ENCODE measurements around the gene MIA2. TPM values are rescaled to one million over a fixed set of nuclear protein-coding genes. Genes with fewer than 3 reads are reported as not detected.

The MIA2 gene
- polyA plus RNA-seq, 1 of the 3 experiments (the other 2 are of a cell fraction), result 2.6 TPM

- no peak for TF ChIP-seq USF2 (IDR thresholded peaks at IDR 0.05; ENCODE audit: borderline replicate concordance, low read depth, low read length)
- TF ChIP-seq MXI1 (IDR thresholded peaks at IDR 0.05; ENCODE audit: low read depth, low read length), result no peak
- no peak for TF ChIP-seq NRF1 (IDR thresholded peaks at IDR 0.05; ENCODE audit: low read depth, low read length)
Measured at GRCh38 chr14:39423793-39424192, 190.1 kb downstream of the MIA2 start (continued).

DNA sequence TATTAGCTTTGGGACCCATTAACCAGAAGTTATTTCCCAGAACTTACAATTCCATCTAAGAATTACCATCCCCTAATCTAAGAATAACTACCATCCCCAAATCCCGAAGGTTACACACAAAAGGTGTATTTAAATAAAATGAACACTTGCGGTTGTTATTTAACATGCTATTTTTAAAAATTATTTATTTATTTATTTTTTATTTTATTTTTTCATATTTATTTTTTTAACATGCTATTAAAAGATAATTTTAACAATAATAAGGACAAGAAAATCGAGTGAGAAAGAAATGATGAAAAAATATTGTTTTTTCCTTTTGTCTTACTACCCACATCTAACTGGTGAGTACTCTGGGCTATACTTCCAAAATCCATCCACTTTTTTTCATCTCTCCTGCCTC lies 192.2 kb downstream of the MIA2 start:
- TF ChIP-seq TEAD4 (IDR thresholded peaks at IDR 0.05; ENCODE audit: borderline replicate concordance, insufficient read depth) (no peak), JUND (IDR thresholded peaks at IDR 0.05) (no peak), RFX5 (IDR thresholded peaks at IDR 0.05; ENCODE audit: low read length) (no peak), FOXM1 (IDR thresholded peaks at IDR 0.05; ENCODE audit: low read depth) (no peak), MEF2A (IDR thresholded peaks at IDR 0.05; ENCODE audit: borderline replicate concordance, low read depth) (no peak), ELF1 (IDR thresholded peaks at IDR 0.05) (no peak), GABPA (IDR thresholded peaks at IDR 0.05; ENCODE audit: low read depth) (no peak), ZBTB33 (IDR thresholded peaks at IDR 0.05; ENCODE audit: borderline replicate concordance, low read depth) (no peak)
- TF ChIP-seq, protein P1, sequence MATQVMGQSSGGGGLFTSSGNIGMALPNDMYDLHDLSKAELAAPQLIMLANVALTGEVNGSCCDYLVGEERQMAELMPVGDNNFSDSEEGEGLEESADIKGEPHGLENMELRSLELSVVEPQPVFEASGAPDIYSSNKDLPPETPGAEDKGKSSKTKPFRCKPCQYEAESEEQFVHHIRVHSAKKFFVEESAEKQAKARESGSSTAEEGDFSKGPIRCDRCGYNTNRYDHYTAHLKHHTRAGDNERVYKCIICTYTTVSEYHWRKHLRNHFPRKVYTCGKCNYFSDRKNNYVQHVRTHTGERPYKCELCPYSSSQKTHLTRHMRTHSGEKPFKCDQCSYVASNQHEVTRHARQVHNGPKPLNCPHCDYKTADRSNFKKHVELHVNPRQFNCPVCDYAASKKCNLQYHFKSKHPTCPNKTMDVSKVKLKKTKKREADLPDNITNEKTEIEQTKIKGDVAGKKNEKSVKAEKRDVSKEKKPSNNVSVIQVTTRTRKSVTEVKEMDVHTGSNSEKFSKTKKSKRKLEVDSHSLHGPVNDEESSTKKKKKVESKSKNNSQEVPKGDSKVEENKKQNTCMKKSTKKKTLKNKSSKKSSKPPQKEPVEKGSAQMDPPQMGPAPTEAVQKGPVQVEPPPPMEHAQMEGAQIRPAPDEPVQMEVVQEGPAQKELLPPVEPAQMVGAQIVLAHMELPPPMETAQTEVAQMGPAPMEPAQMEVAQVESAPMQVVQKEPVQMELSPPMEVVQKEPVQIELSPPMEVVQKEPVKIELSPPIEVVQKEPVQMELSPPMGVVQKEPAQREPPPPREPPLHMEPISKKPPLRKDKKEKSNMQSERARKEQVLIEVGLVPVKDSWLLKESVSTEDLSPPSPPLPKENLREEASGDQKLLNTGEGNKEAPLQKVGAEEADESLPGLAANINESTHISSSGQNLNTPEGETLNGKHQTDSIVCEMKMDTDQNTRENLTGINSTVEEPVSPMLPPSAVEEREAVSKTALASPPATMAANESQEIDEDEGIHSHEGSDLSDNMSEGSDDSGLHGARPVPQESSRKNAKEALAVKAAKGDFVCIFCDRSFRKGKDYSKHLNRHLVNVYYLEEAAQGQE (IDR thresholded peaks at IDR 0.05; ENCODE audit: low read depth, low read length), result no peak
- Histone ChIP-seq H3F3A (replicated peaks; ENCODE audit: insufficient read depth) (peaks cover 3% of the 10 kb centered on the region), H3K4me2 (no peak overlapping the region), H3K4me1 (ENCODE audit: control insufficient read depth in 1 of 2, insufficient read depth in 2 of 2, low read depth in 1 of 2, low read length in 1 of 2) (peaks cover 0 to 7% of the 10 kb centered on the region in 2 experiments; a peak in 2 of 4 replicates), H3K4me3 (ENCODE audit: low read depth in 2 of 2, low read length in 1 of 2) (no peak overlapping the region), H3K79me2 (ENCODE audit: insufficient read depth) (peaks cover 63% of the 10 kb centered on the region), H3K9me2 (no peaks in the 10 kb centered on the region), H4K20me1 (ENCODE audit: insufficient read depth) (no peaks in the 10 kb centered on the region; the same call in 1 of the 2 replicates), H3K27me3 (ENCODE audit: insufficient read depth) (no peaks in the 10 kb centered on the region), H3K27ac (ENCODE audit: low read depth in 2 of 2, low read length in 1 of 2) (no peak overlapping the region), H2AFZ (ENCODE audit: low read depth) (no peak overlapping the region), H3K9ac (no peak overlapping the region), H3K36me3 (replicated peaks in 1 of 2; ENCODE audit: control insufficient read depth in 1 of 2, insufficient read depth in 2 of 2, low read length in 1 of 2) (no peaks in the 10 kb centered on the region), H3K9me3 (no peaks in the 10 kb centered on the region)
- CTCF ChIA-PET, result interaction anchor here (0.9 to 1.2 kb wide), 3 partner anchors 319 to 322 kb away, joined by 3 read pairs; no protein-coding TSS in a partner anchor
- no peak for DNase-seq
- POLR2A ChIA-PET, result no interaction called here
- WGBS (ENCODE audit: low lambda C conversion rate), result 88% methylated on average over 3 of the region's 3 CpGs
